Sigmoid colon (tissue), 4 donors: ENCODE measurements around the gene WFIKKN1.

ENCODE experiments used
- EP300 ChIP-seq, 4 donors: sonication (generic); formaldehyde crosslinking; IDR thresholded peaks; one replicate each; pipeline ENCODE4 v1.6.1; 2017; ENCODE audit warnings: antibody characterized with exemption in 4 of 4
- POLR2A ChIP-seq, 2 donors: fragments of 450-650 bp; IDR thresholded peaks; one replicate each; pipeline ENCODE4 v1.6.1; 2016; ENCODE audit warnings: antibody characterized with exemption in 2 of 2, mild to moderate bottlenecking in 2 of 2, moderate library complexity in 2 of 2
- POLR2AphosphoS5 ChIP-seq, 4 donors: sonication (generic); formaldehyde crosslinking; IDR thresholded peaks; one replicate each; pipeline ENCODE4 v1.6.1; 2017; ENCODE audit warnings: antibody characterized with exemption in 4 of 4
- TF ChIP-seq, protein P1 (sequence below), 4 experiments: fragments of 450-650 bp in 3 of 4; fragments of 200-600 bp in 1 of 4; IDR thresholded peaks; one replicate each; pipeline ENCODE4 v1.5.1; 2016 to 2019; ENCODE audit warnings: antibody characterized with exemption in 4 of 4, mild to moderate bottlenecking in 3 of 4, moderate library complexity in 2 of 4

DNA sequence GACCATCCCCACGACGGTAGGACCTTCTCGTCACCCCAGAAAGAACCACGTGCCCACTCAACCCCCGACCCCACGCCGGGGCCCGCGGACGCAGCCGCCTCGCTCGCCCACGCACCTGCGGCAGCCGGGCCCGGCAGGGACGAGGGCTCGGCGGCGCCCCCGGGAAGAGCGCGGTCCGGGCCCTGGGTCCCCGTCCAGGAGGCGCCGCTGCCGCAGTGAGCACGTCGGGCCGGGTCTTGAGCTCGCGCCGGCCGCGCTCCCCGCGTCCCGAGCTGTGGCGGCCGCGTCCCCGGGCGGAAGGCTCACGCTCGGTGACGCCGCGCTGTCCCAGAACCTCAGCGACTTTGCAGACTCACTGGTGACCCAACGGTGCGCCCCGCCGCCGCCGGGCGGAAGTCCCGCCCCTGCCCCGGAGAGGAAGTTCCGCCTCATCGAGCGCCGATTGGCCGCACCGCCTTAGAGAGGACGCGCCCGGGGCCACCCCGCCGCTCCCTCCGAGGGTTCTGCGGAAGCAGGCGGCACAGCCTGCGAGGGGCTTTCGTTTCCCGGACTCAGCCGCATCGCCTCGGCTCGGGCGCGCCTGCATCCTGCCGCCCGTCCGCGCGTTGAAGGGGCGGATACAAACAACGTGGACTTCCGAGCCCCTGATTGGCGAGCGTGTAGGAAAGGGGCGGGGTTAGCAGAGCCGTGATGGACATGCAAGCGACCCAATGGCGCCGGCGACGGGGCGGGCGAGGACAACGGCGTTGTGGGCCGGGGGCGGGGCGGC, 41.7 kb upstream of the WFIKKN1 start:
- TF ChIP-seq, protein P1, sequence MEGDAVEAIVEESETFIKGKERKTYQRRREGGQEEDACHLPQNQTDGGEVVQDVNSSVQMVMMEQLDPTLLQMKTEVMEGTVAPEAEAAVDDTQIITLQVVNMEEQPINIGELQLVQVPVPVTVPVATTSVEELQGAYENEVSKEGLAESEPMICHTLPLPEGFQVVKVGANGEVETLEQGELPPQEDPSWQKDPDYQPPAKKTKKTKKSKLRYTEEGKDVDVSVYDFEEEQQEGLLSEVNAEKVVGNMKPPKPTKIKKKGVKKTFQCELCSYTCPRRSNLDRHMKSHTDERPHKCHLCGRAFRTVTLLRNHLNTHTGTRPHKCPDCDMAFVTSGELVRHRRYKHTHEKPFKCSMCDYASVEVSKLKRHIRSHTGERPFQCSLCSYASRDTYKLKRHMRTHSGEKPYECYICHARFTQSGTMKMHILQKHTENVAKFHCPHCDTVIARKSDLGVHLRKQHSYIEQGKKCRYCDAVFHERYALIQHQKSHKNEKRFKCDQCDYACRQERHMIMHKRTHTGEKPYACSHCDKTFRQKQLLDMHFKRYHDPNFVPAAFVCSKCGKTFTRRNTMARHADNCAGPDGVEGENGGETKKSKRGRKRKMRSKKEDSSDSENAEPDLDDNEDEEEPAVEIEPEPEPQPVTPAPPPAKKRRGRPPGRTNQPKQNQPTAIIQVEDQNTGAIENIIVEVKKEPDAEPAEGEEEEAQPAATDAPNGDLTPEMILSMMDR (IDR thresholded peaks at IDR 0.05): no peak
- TF ChIP-seq POLR2AphosphoS5 (IDR thresholded peaks at IDR 0.05): peak; percentile 84 to 93 (median 88)
- peak; percentile 57 to 68 for TF ChIP-seq POLR2A (IDR thresholded peaks at IDR 0.05)
- no peak for TF ChIP-seq EP300 (IDR thresholded peaks at IDR 0.05)
